Activated CD4-positive, alpha-beta T cell treated with anti-CD3 and anti-CD28 coated beads for 36 hours (primary cell): Measurements from ENCODE around the gene MACROD2. TPM values are rescaled to one million over a fixed set of nuclear protein-coding genes. Genes with fewer than 3 reads are reported as not detected.

ENCODE experiments used
- ATAC-seq: fragments of 200-7000 bp; cut with Tn5 transposase; one replicate; pipeline ENCODE4 v1.10.0; 2021; ENCODE audit warnings: mild to moderate bottlenecking, moderate library complexity
- CTCF ChIA-PET: fragments of 350-600 bp; sonication (Branson Sonifier 250); formaldehyde crosslinking; loops from one replicate; lab custom pipeline; 2021; ENCODE audit warnings: antibody characterized with exemption; lab: Charles Lee
- POLR2A ChIA-PET: fragments of 350-600 bp; sonication (Branson Sonifier 250); formaldehyde crosslinking; loops from one replicate; lab custom pipeline; 2021; ENCODE audit warnings: antibody characterized with exemption, inconsistent platforms; lab: Charles Lee
- DNase-seq: peaks from one replicate; pipeline ENCODE4 v3.0.0-alpha.2; 2020
- H3K27ac Mint-ChIP-seq: one replicate; pipeline ENCODE4 v1.8.0; 2021; ENCODE audit warnings: mixed read lengths
- H3K27me3 Mint-ChIP-seq: one replicate; pipeline ENCODE4 v1.8.0; 2021; ENCODE audit warnings: mixed read lengths
- H3K36me3 Mint-ChIP-seq: one replicate; pipeline ENCODE4 v1.8.0; 2021; ENCODE audit warnings: low read depth, mixed read lengths
- H3K4me1 Mint-ChIP-seq: one replicate; pipeline ENCODE4 v1.8.0; 2021; ENCODE audit warnings: mixed read lengths
- H3K4me3 Mint-ChIP-seq: one replicate; pipeline ENCODE4 v1.8.0; 2021; ENCODE audit warnings: mild to moderate bottlenecking, moderate library complexity, mixed read lengths
- H3K9me3 Mint-ChIP-seq: one replicate; pipeline ENCODE4 v1.8.0; 2021; ENCODE audit warnings: low read depth, mixed read lengths
- intact Hi-C, 2 experiments: fragments of 100-400 bp; cut with DNase I in 1 of 2; cut with micrococcal nuclease in 1 of 2; formaldehyde crosslinking; loops; one replicate each; pipeline versions ENCODE4 v1.14.2 to v1.15.1; 2022 to 2024; cut with DNase I, micrococcal nuclease
- total RNA-seq, 2 experiments: library from RNA; stranded (reverse); gene quantifications; one replicate each; pipeline ENCODE4 v1.2.3, GENCODE V29; 2021

MACROD2 gene
- total RNA-seq, 2 experiments from 2014 or later, result not detected

DNA sequence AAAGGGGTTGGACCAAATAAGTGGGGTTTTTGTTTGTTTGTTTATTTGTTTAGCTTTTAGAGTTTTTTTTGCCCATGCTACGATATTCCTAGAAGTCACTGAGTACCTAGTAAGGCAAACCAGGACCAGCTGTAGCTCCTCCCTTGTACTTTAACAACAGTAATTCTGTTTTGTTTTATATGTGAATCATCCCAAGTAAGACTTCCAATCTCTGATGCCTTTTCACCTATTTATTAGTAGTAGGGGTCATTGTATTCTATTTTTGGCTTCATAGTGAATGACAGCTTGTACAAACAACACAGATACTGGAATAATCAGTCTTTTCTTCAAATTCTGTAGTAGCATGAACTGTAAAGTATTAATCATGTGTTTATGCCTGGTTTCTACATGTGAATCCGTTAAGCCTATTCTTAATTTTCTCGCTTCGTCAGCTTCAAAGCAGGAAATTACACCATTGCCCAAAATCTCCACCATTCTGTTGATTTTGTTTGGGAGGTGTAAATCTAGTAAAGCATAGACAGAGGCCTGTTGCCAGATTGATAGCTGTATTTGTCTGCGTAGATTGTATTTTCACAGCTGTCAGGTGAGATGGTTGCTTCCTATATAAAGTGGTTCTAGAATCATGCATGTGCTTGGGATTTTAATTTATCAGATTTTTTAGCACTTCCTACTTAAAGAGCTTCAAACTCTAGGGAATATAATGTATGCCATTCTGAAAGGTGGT lies 493.6 kb downstream of the MACROD2 start:
- H3K36me3 Mint-ChIP-seq, result no peaks in the 10 kb centered on the region
- POLR2A ChIA-PET, result no interaction called here
- H3K4me1 Mint-ChIP-seq, result no peaks in the 10 kb centered on the region
- intact Hi-C loops, result no loop called here
- no peak overlapping the region for H3K4me3 Mint-ChIP-seq
- no peaks in the 10 kb centered on the region for H3K27me3 Mint-ChIP-seq
- ATAC-seq, result no peak
- H3K27ac Mint-ChIP-seq, result no peak overlapping the region
- CTCF ChIA-PET, result no interaction called here
- no peak for DNase-seq
- H3K9me3 Mint-ChIP-seq, result peaks cover 7% of the 10 kb centered on the region

DNA sequence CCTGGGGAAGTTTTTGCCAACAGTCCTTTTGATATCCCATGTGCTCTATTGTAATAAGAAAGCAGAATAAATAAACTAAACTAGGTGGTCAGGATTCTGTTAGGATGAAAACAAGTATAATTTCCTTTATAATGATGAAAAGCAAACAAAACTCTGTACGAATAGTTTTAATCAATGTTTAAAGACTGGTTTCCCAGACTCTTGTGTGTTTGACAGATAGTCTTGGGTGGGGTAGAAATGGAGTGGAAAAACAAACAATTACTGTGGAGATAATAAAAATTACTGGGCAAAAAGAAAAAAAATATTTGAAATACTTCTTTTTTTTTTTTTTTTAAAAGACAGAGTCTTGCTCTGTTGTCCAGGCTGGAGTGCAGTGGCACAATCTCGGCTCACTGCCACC lies 494.2 kb downstream of the MACROD2 start:
- ChIA-PET CTCF (no interaction called here), POLR2A (no interaction called here)
- Mint-ChIP-seq H3K4me3 (no peak overlapping the region), H3K4me1 (no peaks in the 10 kb centered on the region), H3K36me3 (no peaks in the 10 kb centered on the region), H3K27me3 (no peaks in the 10 kb centered on the region), H3K27ac (no peak overlapping the region), H3K9me3 (peaks cover 7% of the 10 kb centered on the region)
- DNase-seq, result no peak
- intact Hi-C loops, result no loop called here
- ATAC-seq, result no peak

DNA sequence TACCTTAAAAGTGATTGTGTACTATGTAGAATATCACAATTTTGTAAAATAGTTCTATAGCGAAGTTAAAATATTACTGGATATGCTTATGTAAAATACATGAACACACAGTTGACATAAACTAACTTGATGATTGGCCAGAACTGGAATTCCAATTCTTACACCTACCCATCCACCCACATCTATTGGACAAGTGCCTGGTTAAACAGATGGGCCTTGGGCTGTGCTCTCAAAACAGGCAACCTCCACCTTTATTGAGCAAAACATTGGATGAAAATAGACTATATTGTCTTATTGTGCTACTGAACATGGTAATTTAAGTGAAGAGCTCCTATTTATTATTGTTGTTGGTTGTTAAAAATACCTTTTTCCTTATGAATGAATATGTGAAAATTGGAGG lies 496.1 kb downstream of the MACROD2 start:
- ChIA-PET POLR2A (no interaction called here), CTCF (interaction anchor here (1.0 kb wide), 1 partner anchor 21 kb away, joined by 4 read pairs; no protein-coding TSS in a partner anchor)
- Mint-ChIP-seq H3K36me3 (no peaks in the 10 kb centered on the region), H3K4me1 (no peaks in the 10 kb centered on the region), H3K9me3 (peaks cover 2% of the 10 kb centered on the region), H3K4me3 (no peak overlapping the region), H3K27ac (no peak overlapping the region), H3K27me3 (no peaks in the 10 kb centered on the region)
- DNase-seq (no peak), ATAC-seq (no peak)
- intact Hi-C loops, result no loop called here

- CTCF ChIA-PET, result no interaction called here
Observed at GRCh38 chr20:14493408-14493807, 498.1 kb downstream of the MACROD2 start.

GRCh38 chr20:14494355-14494754 lies 499.0 kb downstream of the MACROD2 start:
- intact Hi-C loops, result no loop called here
- no peak overlapping the region for H3K4me3 Mint-ChIP-seq
- no peak overlapping the region for H3K27ac Mint-ChIP-seq
- no peak for ATAC-seq
- H3K36me3 Mint-ChIP-seq, result no peaks in the 10 kb centered on the region
- no peaks in the 10 kb centered on the region for H3K4me1 Mint-ChIP-seq
- ChIA-PET CTCF (no interaction called here), POLR2A (no interaction called here)
- H3K27me3 Mint-ChIP-seq, result no peaks in the 10 kb centered on the region
- no peak for DNase-seq
- peaks cover 2% of the 10 kb centered on the region for H3K9me3 Mint-ChIP-seq

More at GRCh38 chr20:14493408-14493807, 498.1 kb downstream of the MACROD2 start:
- no peak overlapping the region for H3K4me3 Mint-ChIP-seq
- no peak overlapping the region for H3K27ac Mint-ChIP-seq
- POLR2A ChIA-PET, result no interaction called here
- peaks cover 2% of the 10 kb centered on the region for H3K9me3 Mint-ChIP-seq
- ATAC-seq (no peak), DNase-seq (no peak)
- intact Hi-C loops, result no loop called here
- H3K36me3 Mint-ChIP-seq, result no peaks in the 10 kb centered on the region
- H3K4me1 Mint-ChIP-seq, result no peaks in the 10 kb centered on the region
- H3K27me3 Mint-ChIP-seq, result no peaks in the 10 kb centered on the region

- DNase-seq, result no peak
- POLR2A ChIA-PET, result no interaction called here
- Mint-ChIP-seq H3K27me3 (no peaks in the 10 kb centered on the region), H3K4me3 (no peak overlapping the region), H3K36me3 (no peaks in the 10 kb centered on the region), H3K27ac (no peak overlapping the region), H3K4me1 (no peaks in the 10 kb centered on the region), H3K9me3 (peaks cover 4% of the 10 kb centered on the region)
- CTCF ChIA-PET, result no interaction called here
- intact Hi-C loops, result no loop called here
- no peak for ATAC-seq
Observed at GRCh38 chr20:14495066-14495465, 499.8 kb downstream of the MACROD2 start.

GRCh38 chr20:14497004-14497403 lies 501.7 kb downstream of the MACROD2 start:
- Mint-ChIP-seq H3K27me3 (no peaks in the 10 kb centered on the region), H3K4me3 (no peak overlapping the region), H3K9me3 (peaks cover 7% of the 10 kb centered on the region), H3K36me3 (no peaks in the 10 kb centered on the region), H3K4me1 (no peaks in the 10 kb centered on the region), H3K27ac (no peak overlapping the region)
- intact Hi-C loops, result no loop called here
- no peak for ATAC-seq
- POLR2A ChIA-PET, result no interaction called here
- CTCF ChIA-PET, result interaction anchor here (1.0 kb wide), 1 partner anchor 588 kb away, joined by 3 read pairs; no protein-coding TSS in a partner anchor
- no peak for DNase-seq

GRCh38 chr20:14498772-14499171 lies 503.5 kb downstream of the MACROD2 start:
- ATAC-seq (no peak), DNase-seq (no peak)
- H3K9me3 Mint-ChIP-seq, result peaks cover 7% of the 10 kb centered on the region
- no peaks in the 10 kb centered on the region for H3K27me3 Mint-ChIP-seq
- H3K36me3 Mint-ChIP-seq, result no peaks in the 10 kb centered on the region
- POLR2A ChIA-PET, result no interaction called here
- CTCF ChIA-PET, result no interaction called here
- no peak overlapping the region for H3K4me3 Mint-ChIP-seq
- intact Hi-C loops, result no loop called here
- no peaks in the 10 kb centered on the region for H3K4me1 Mint-ChIP-seq
- H3K27ac Mint-ChIP-seq, result no peak overlapping the region

DNA sequence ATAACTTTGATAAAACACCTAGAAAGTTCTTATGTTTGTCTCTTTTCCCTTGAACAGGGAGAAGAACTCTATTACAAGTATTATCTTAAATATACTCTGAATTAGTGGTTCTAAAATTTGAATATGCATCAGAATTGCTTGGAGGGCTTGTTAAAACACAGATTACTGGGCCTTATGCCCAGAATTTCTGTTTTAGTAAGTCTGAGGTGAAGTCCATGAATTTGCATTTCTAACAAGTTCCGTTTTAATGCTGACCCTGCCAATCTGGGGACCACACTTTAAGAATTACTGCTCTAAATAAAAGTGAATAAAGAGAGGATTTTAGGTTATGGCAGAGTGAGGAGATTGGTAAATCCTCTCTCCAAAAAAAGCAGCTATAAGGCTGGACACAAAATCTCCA lies 510.2 kb downstream of the MACROD2 start:
- Mint-ChIP-seq H3K9me3 (peaks cover 5% of the 10 kb centered on the region), H3K4me3 (no peak overlapping the region), H3K4me1 (no peaks in the 10 kb centered on the region), H3K36me3 (no peaks in the 10 kb centered on the region), H3K27me3 (no peaks in the 10 kb centered on the region), H3K27ac (no peak overlapping the region)
- POLR2A ChIA-PET, result no interaction called here
- CTCF ChIA-PET, result no interaction called here
- no peak for ATAC-seq
- intact Hi-C loops, result no loop called here
- no peak for DNase-seq

DNA sequence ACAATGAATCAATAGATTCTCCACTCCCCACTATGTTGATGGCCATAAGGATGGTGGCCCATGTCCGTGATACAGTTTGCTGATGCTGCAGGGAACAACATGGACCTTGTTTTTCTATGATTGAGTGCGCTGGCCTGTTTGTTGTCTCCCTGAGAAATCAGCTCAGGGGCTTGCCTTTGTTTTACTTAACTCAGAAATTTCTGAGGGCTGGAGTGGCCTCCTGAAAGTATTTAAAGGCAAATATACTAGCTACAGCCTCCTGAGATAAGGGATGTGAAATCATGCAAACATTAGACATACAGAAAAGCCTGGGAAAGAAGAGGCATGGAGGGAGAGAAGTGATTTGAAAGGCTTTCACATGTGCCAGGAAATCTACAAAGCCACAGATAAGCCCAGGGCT lies 512.4 kb downstream of the MACROD2 start:
- CTCF ChIA-PET, result no interaction called here
- ATAC-seq (no peak), DNase-seq (no peak)
- POLR2A ChIA-PET, result no interaction called here
- Mint-ChIP-seq H3K36me3 (no peaks in the 10 kb centered on the region), H3K9me3 (peaks cover 12% of the 10 kb centered on the region), H3K27me3 (no peaks in the 10 kb centered on the region), H3K4me3 (no peak overlapping the region), H3K4me1 (no peaks in the 10 kb centered on the region), H3K27ac (no peak overlapping the region)
- intact Hi-C loops, result no loop called here

- intact Hi-C loops, result no loop called here
- ATAC-seq (no peak), DNase-seq (no peak)
- H3K4me1 Mint-ChIP-seq, result no peaks in the 10 kb centered on the region
- H3K27ac Mint-ChIP-seq, result no peak overlapping the region
- no peaks in the 10 kb centered on the region for H3K36me3 Mint-ChIP-seq
- no peak overlapping the region for H3K4me3 Mint-ChIP-seq
- peaks cover 12% of the 10 kb centered on the region for H3K9me3 Mint-ChIP-seq
- ChIA-PET CTCF (no interaction called here), POLR2A (no interaction called here)
- no peaks in the 10 kb centered on the region for H3K27me3 Mint-ChIP-seq
Observed at GRCh38 chr20:14510341-14510740, 515.0 kb downstream of the MACROD2 start.

DNA sequence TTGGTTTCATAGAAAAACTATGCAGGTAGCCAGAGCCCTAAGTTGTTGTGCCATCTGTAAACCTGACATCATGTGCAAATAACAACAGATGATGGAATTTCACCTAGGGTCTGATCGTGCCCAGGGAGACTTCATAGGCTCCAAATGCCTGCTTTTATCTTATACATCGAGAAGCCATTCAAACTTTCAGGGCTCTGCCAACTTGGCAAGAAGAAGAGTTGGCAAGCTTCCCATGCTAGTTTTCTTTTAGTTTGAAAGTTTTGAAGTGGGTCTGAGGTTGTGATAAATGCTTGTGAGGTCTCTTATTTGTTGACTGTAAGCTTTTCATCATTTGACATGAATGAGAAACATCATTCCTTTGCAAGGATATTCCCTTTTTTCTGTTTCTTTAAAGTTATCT lies 517.5 kb downstream of the MACROD2 start:
- H3K36me3 Mint-ChIP-seq, result no peaks in the 10 kb centered on the region
- peaks cover 8% of the 10 kb centered on the region for H3K9me3 Mint-ChIP-seq
- DNase-seq, result no peak
- H3K4me3 Mint-ChIP-seq, result no peak overlapping the region
- no peaks in the 10 kb centered on the region for H3K27me3 Mint-ChIP-seq
- ChIA-PET POLR2A (no interaction called here), CTCF (interaction anchor here (1.7 kb wide), 1 partner anchor 21 kb away, joined by 4 read pairs; no protein-coding TSS in a partner anchor)
- no peak for ATAC-seq
- no peak overlapping the region for H3K27ac Mint-ChIP-seq
- intact Hi-C loops, result no loop called here
- no peaks in the 10 kb centered on the region for H3K4me1 Mint-ChIP-seq
